SK-N-SH (cell line): Measurements from ENCODE around the gene PDGFB. TPM values are rescaled to one million over a fixed set of nuclear protein-coding genes. Genes with fewer than 3 reads are reported as not detected.

Experiments used
- CTCF ChIA-PET: fragments of 300-600, 350-600 bp; formaldehyde crosslinking; extraction: SDS; loops from one replicate; lab custom pipeline; 2021; lab: Yijun Ruan, JAX
- POLR2A ChIA-PET: fragments of 350-600 bp; sonication (Branson Sonifier 250); formaldehyde crosslinking; extraction: SDS; loops from one replicate; lab custom pipeline; 2020; ENCODE audit warnings: antibody characterized with exemption, inconsistent platforms; lab: Yijun Ruan, JAX
- DNase-seq: peaks from one replicate; pipeline ENCODE4 v3.0.0; 2012
- H2AFZ ChIP-seq: fragments of 200-600 bp; sonication (generic); 2 replicates; pipeline ENCODE4 v1.8.1; 2016; ENCODE audit warnings: antibody characterized with exemption, mild to moderate bottlenecking, low read depth
- H3F3A ChIP-seq: fragments of 200-600 bp; sonication (generic); replicated peaks from 2 replicates; pipeline ENCODE3; 2016; ENCODE audit warnings: antibody characterized with exemption, mild to moderate bottlenecking; ENCODE audit not compliant: insufficient read depth
- H3K27ac ChIP-seq, 2 experiments: fragments of 200-500 bp in 1 of 2; fragments of 200-600 bp in 1 of 2; sonication (Bioruptor generic) in 1 of 2; sonication (generic), shearing (Covaris generic) in 1 of 2; 2 replicates each; pipeline versions ENCODE4 v1.5.1 to v1.6.1; 2014 to 2016; ENCODE audit warnings: low read depth in 2 of 2, inconsistent platforms in 1 of 2, low read length in 1 of 2, mild to moderate bottlenecking in 1 of 2, mixed read lengths in 1 of 2
- H3K27me3 ChIP-seq: fragments of 200-600 bp; sonication (generic), shearing (Covaris generic); 2 replicates; pipeline ENCODE4 v1.6.1; 2016; ENCODE audit warnings: mixed run types; ENCODE audit not compliant: insufficient read depth
- H3K36me3 ChIP-seq, 2 experiments: fragments of 200-500 bp in 1 of 2; fragments of 200-600 bp in 1 of 2; sonication (Bioruptor generic) in 1 of 2; sonication (generic) in 1 of 2; replicated peaks in 1 of 2; 2 replicates each; pipeline versions ENCODE3 to v1.5.1; 2014 to 2016; ENCODE audit warnings: low read length in 1 of 2, mild to moderate bottlenecking in 1 of 2; ENCODE audit not compliant: insufficient read depth in 2 of 2, control insufficient read depth in 1 of 2
- H3K4me1 ChIP-seq, 2 experiments: fragments of 200-500 bp in 1 of 2; fragments of 200-600 bp in 1 of 2; sonication (Bioruptor generic) in 1 of 2; sonication (generic), shearing (Covaris generic) in 1 of 2; 2 replicates each; pipeline versions ENCODE4 v1.5.1 to v1.6.1; 2014 to 2016; ENCODE audit warnings: low read depth in 1 of 2, low read length in 1 of 2, mixed run types in 1 of 2; ENCODE audit not compliant: insufficient read depth in 2 of 2, control insufficient read depth in 1 of 2
- H3K4me2 ChIP-seq: fragments of 200-600 bp; sonication (generic), shearing (Covaris generic); 2 replicates; pipeline ENCODE4 v1.6.1; 2017; ENCODE audit warnings: mixed run types
- H3K4me3 ChIP-seq, 2 experiments: fragments of 200-500 bp in 1 of 2; fragments of 200-600 bp in 1 of 2; sonication (Bioruptor generic) in 1 of 2; sonication (generic), shearing (Covaris generic) in 1 of 2; 2 replicates each; pipeline versions ENCODE4 v1.5.1 to v1.8.1; 2014 to 2016; ENCODE audit warnings: low read depth in 2 of 2, inconsistent platforms in 1 of 2, low read length in 1 of 2, mild to moderate bottlenecking in 1 of 2, mixed read lengths in 1 of 2, moderate library complexity in 1 of 2
- H3K79me2 ChIP-seq: fragments of 200-600 bp; sonication (generic); 2 replicates; pipeline ENCODE4 v1.8.1; 2017; ENCODE audit warnings: mild to moderate bottlenecking; ENCODE audit not compliant: insufficient read depth
- H3K9ac ChIP-seq: fragments of 200-600 bp; sonication (generic); 2 replicates; pipeline ENCODE4 v1.6.1; 2017; ENCODE audit warnings: mixed run types
- H3K9me2 ChIP-seq: fragments of 200-600 bp; sonication (generic); 2 replicates; pipeline ENCODE4 v1.6.1; 2017; ENCODE audit warnings: mixed run types
- H3K9me3 ChIP-seq: fragments of 200-600 bp; sonication (generic); 2 replicates; pipeline ENCODE4 v1.6.1; 2017; ENCODE audit warnings: mixed run types, mild to moderate bottlenecking, moderate library complexity
- H4K20me1 ChIP-seq: fragments of 200-600 bp; sonication (generic); 2 replicates; pipeline ENCODE4 v1.6.1; 2017; ENCODE audit warnings: mild to moderate bottlenecking, mixed run types; ENCODE audit not compliant: insufficient read depth
- EP300 ChIP-seq, 2 experiments: IDR thresholded peaks; 2 replicates each; pipeline versions ENCODE4 v1.4.0 to v1.6.1; 2012; ENCODE audit warnings: borderline replicate concordance in 1 of 2, low read depth in 1 of 2, low read length in 1 of 2
- EZH2phosphoT487 ChIP-seq: fragments of 200-600 bp; sonication (generic); IDR thresholded peaks from 2 replicates; pipeline ENCODE4 v1.6.1; 2017; ENCODE audit warnings: low read depth, mixed run types, mild to moderate bottlenecking, antibody characterized with exemption, moderate library complexity, borderline replicate concordance
- FOSL2 ChIP-seq: IDR thresholded peaks from 2 replicates; pipeline ENCODE4 v1.4.0; 2012; ENCODE audit warnings: low read depth, mild to moderate bottlenecking, moderate library complexity, borderline replicate concordance
- GABPA ChIP-seq: IDR thresholded peaks from 2 replicates; pipeline ENCODE4 v1.4.0; 2012; ENCODE audit warnings: low read depth, mild to moderate bottlenecking
- NFIC ChIP-seq: IDR thresholded peaks from 2 replicates; pipeline ENCODE4 v1.4.0; 2012; ENCODE audit warnings: borderline replicate concordance
- RCOR1 ChIP-seq: fragments of 150-350 bp; IDR thresholded peaks from 2 replicates; pipeline ENCODE4 v1.6.1; 2017; ENCODE audit warnings: antibody characterized with exemption, low read length
- SIN3A ChIP-seq: IDR thresholded peaks from 2 replicates; pipeline ENCODE4 v1.6.1; 2012; ENCODE audit warnings: low read depth, mild to moderate bottlenecking, low read length, moderate library complexity, borderline replicate concordance
- SMC3 ChIP-seq: IDR thresholded peaks from 2 replicates; pipeline ENCODE4 v1.6.1; 2012; ENCODE audit warnings: low read depth, low read length, improper control_type of control experiment
- TCF12 ChIP-seq: IDR thresholded peaks from 2 replicates; pipeline ENCODE4 v1.4.0; 2012
- YY1 ChIP-seq: IDR thresholded peaks from 2 replicates; pipeline ENCODE4 v1.4.0; 2012; ENCODE audit warnings: low read depth, mild to moderate bottlenecking
- WGBS: methylation state at CpG from one replicate; pipeline ENCODE4 v1.1.6; 2017; ENCODE audit warnings: low lambda C conversion rate; 5-methylcytosine and 5-hydroxymethylcytosine counted together
- polyA plus RNA-seq, 3 experiments: library from polyadenylated mRNA; depleted of rRNA; stranded (reverse); fragments of >200 nt; gene quantifications; 2 replicates each; pipeline ENCODE4 v1.2.3, GENCODE V29; 2012
- TF ChIP-seq, protein P1 (sequence below): fragments of 150-350 bp; IDR thresholded peaks from 2 replicates; pipeline ENCODE4 v1.6.1; 2017; ENCODE audit warnings: antibody characterized with exemption, low read length, low read depth, borderline replicate concordance
- TF ChIP-seq, protein P2 (sequence below): IDR thresholded peaks from 2 replicates; pipeline ENCODE4 v1.4.0; 2012; ENCODE audit warnings: low read depth
- TF ChIP-seq, protein P3 (sequence below): IDR thresholded peaks from 2 replicates; pipeline ENCODE4 v1.4.0; 2012; ENCODE audit warnings: low read depth, borderline replicate concordance
- TF ChIP-seq, protein P4 (sequence below): IDR thresholded peaks from 2 replicates; pipeline ENCODE4 v1.6.1; 2012; ENCODE audit warnings: mild to moderate bottlenecking, low read depth, low read length, moderate library complexity

The PDGFB gene
- polyA plus RNA-seq, 1 of the 3 experiments (the other 2 are of a cell fraction): 0.44 TPM

GRCh38 chr22:39229688-39230260 lies 15.0 kb downstream of the PDGFB start (continued):
- TF ChIP-seq, protein P1, sequence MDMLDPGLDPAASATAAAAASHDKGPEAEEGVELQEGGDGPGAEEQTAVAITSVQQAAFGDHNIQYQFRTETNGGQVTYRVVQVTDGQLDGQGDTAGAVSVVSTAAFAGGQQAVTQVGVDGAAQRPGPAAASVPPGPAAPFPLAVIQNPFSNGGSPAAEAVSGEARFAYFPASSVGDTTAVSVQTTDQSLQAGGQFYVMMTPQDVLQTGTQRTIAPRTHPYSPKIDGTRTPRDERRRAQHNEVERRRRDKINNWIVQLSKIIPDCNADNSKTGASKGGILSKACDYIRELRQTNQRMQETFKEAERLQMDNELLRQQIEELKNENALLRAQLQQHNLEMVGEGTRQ: no peak
- no peak for TF ChIP-seq SMC3

DNA sequence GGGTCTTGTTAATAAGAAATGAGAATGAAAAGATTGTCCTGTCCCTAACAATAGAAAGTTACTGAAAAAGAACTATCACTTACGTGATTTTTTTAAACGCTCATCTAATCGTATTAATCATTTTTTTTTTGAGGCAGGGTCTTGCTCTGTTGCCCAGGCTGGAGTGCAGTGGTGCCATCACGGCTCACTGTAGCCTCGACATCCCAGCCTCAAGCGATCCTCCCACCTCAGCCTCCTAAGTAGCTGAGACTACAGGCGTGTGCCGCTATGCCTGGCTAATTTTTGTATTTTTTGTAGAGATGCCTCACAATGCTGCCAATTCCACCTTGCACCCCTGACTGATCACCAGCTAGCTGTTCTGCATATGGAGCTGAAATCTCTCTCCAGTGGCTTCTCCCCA lies 15.7 kb downstream of the PDGFB start:
- ChIA-PET POLR2A (no interaction called here), CTCF (interaction anchor here (0.7 kb wide), 1 partner anchor 9 kb away, joined by 3 read pairs; no protein-coding TSS in a partner anchor)
- no peak for DNase-seq
- Histone ChIP-seq H3K9ac (no peak overlapping the region), H3K27ac (no peak overlapping the region), H3K9me2 (no peaks in the 10 kb centered on the region), H3K36me3 (no peaks in the 10 kb centered on the region), H2AFZ (no peak overlapping the region), H3K4me1 (no peaks in the 10 kb centered on the region), H3K79me2 (no peaks in the 10 kb centered on the region), H3F3A (no peaks in the 10 kb centered on the region), H3K4me3 (no peak overlapping the region), H3K4me2 (no peak overlapping the region), H4K20me1 (no peaks in the 10 kb centered on the region), H3K27me3 (no peaks in the 10 kb centered on the region), H3K9me3 (no peaks in the 10 kb centered on the region)
- TF ChIP-seq GABPA (no peak), FOSL2 (no peak), EP300 (IDR thresholded peaks at IDR 0.05; ENCODE audit: borderline replicate concordance in 1 of 2, low read depth in 1 of 2, low read length in 1 of 2) (no peak), YY1 (no peak), RCOR1 (no peak), SIN3A (no peak), EZH2phosphoT487 (no peak)
- TF ChIP-seq, protein P2, sequence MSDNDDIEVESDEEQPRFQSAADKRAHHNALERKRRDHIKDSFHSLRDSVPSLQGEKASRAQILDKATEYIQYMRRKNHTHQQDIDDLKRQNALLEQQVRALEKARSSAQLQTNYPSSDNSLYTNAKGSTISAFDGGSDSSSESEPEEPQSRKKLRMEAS: no peak
- TF ChIP-seq, protein P1: no peak
- 90% methylated on average over 8 of the region's 8 CpGs for WGBS

DNA sequence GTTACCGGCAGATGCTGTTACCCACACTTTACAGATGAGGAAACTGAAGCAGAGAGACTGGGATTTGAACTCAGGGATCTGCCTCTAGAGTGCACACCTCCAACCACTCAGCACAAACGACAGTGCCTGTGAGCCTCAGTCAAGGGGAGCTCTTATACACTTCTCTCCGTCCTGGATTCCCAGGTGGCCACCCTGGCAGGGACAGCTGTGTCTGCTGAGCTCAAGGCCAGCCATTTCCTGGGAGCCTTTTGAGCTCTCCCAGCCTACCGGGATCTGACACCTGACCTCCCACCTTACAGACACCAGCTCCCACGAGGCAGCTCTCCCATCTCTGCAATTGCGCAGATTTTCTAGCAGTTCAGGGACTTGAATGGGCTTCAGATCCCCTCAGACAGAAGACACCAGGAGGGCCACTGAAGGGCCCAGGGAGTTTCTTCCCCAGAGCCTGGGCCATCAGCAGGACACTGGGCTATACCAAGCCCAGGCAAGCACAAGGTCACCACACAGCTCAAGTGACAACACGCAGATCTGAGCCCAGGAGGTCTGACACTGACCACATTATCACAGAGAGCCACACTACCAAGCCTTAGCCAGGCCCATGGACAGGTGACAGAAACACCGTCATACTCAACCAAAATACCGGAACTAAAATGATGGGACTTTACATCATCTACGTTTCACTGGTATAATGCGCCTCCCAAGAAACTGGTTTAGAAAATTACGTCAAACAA lies 17.1 kb downstream of the PDGFB start:
- Histone ChIP-seq H3K9ac (no peak overlapping the region), H2AFZ (no peak overlapping the region), H3K36me3 (no peaks in the 10 kb centered on the region), H3K27ac (no peak overlapping the region), H3K27me3 (no peaks in the 10 kb centered on the region), H4K20me1 (no peaks in the 10 kb centered on the region), H3K9me3 (no peaks in the 10 kb centered on the region), H3K4me3 (no peak overlapping the region), H3K4me2 (no peak overlapping the region), H3K79me2 (no peaks in the 10 kb centered on the region), H3K9me2 (no peaks in the 10 kb centered on the region), H3F3A (no peaks in the 10 kb centered on the region), H3K4me1 (no peaks in the 10 kb centered on the region)
- ChIA-PET POLR2A (no interaction called here), CTCF (interaction anchor here (0.6 kb wide), 1 partner anchor 26 kb away, joined by 3 read pairs; no protein-coding TSS in a partner anchor)
- no peak for DNase-seq
- 65% methylated on average over 4 of the region's 12 CpGs for WGBS
- TF ChIP-seq, protein P3, sequence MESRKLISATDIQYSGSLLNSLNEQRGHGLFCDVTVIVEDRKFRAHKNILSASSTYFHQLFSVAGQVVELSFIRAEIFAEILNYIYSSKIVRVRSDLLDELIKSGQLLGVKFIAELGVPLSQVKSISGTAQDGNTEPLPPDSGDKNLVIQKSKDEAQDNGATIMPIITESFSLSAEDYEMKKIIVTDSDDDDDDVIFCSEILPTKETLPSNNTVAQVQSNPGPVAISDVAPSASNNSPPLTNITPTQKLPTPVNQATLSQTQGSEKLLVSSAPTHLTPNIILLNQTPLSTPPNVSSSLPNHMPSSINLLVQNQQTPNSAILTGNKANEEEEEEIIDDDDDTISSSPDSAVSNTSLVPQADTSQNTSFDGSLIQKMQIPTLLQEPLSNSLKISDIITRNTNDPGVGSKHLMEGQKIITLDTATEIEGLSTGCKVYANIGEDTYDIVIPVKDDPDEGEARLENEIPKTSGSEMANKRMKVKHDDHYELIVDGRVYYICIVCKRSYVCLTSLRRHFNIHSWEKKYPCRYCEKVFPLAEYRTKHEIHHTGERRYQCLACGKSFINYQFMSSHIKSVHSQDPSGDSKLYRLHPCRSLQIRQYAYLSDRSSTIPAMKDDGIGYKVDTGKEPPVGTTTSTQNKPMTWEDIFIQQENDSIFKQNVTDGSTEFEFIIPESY: no peak
- TF ChIP-seq, protein P4, sequence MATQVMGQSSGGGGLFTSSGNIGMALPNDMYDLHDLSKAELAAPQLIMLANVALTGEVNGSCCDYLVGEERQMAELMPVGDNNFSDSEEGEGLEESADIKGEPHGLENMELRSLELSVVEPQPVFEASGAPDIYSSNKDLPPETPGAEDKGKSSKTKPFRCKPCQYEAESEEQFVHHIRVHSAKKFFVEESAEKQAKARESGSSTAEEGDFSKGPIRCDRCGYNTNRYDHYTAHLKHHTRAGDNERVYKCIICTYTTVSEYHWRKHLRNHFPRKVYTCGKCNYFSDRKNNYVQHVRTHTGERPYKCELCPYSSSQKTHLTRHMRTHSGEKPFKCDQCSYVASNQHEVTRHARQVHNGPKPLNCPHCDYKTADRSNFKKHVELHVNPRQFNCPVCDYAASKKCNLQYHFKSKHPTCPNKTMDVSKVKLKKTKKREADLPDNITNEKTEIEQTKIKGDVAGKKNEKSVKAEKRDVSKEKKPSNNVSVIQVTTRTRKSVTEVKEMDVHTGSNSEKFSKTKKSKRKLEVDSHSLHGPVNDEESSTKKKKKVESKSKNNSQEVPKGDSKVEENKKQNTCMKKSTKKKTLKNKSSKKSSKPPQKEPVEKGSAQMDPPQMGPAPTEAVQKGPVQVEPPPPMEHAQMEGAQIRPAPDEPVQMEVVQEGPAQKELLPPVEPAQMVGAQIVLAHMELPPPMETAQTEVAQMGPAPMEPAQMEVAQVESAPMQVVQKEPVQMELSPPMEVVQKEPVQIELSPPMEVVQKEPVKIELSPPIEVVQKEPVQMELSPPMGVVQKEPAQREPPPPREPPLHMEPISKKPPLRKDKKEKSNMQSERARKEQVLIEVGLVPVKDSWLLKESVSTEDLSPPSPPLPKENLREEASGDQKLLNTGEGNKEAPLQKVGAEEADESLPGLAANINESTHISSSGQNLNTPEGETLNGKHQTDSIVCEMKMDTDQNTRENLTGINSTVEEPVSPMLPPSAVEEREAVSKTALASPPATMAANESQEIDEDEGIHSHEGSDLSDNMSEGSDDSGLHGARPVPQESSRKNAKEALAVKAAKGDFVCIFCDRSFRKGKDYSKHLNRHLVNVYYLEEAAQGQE: no peak
- TF ChIP-seq NFIC: no peak
- TF ChIP-seq EZH2phosphoT487: no peak
- no peak for TF ChIP-seq TCF12
- TF ChIP-seq, protein P1: no peak
